OCI-LY1 (cell line): Measurements from ENCODE around the gene CPNE5.

ENCODE experiments used
- CTCF ChIP-seq: fragments of 200-600 bp; sonication (generic), shearing (Covaris generic); IDR thresholded peaks from 2 replicates; pipeline ENCODE4 v1.5.1; 2017; ENCODE audit warnings: mild to moderate bottlenecking, antibody characterized with exemption, low read length, moderate library complexity, mixed read lengths
- EZH2 ChIP-seq: fragments of 200-600 bp; sonication (generic), shearing (Covaris generic); IDR thresholded peaks from 2 replicates; pipeline ENCODE4 v1.8.0; 2017; ENCODE audit warnings: borderline replicate concordance, mixed run types, mild to moderate bottlenecking, antibody characterized with exemption, low read length, moderate library complexity, mixed read lengths

- TF ChIP-seq CTCF (no peak), EZH2 (no peak)
Measured at GRCh38 chr6:36794713-36795065, 44.6 kb downstream of the CPNE5 start.
